Measurements from ENCODE around the gene APOC4.

Gene APOC4

DNA sequence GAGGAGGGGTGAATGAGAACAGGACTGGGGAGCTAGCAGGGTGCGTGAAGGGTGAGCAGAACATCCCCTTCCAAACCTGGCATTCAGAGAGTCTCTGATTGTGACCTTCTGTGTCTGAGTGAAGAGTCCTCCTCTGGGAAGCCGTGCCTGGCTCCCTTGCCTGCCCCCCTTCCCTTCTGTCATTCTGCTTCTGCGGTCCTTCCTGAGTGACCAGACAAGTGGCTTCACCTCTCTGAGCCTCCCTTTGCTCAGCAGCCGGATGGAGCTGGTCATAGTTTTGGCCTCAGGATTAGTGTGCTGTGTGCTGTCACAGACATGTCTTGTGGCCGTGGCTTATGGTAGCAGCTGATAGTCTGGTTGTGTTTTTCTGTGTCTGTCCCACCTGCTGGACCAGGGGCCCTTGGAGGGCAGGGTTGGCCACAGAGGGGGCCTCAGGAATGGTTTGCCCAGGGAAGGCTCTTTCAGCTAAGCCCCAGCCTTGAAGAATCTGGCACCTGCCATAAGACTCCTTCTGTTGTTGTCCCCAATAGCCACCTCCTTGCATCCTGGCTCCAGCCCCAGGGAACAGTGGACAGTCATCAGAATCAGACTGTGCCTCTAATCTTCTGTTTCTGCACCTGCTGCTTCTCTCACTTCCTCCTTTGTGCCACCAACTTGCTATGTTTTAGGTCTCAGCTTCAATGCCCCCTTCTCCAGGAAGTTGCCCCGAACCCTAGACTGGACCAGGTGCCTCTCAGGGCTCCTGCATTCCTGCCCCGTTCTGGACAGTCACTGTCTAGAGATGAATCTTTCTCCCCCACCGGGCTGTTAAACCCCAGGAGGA, 19.1 kb downstream of the APOC4 start:
- Histone ChIP-seq H3K27ac (replicated peaks; ENCODE audit: low read length) (no peak overlapping the region), H3K36me3 (replicated peaks in 1 of 2; ENCODE audit: control insufficient read depth in 2 of 2, insufficient read depth in 2 of 2, low read length in 2 of 2) (peaks cover 16 to 47% of the 10 kb centered on the region in 2 donors)
- WGBS, 2 donors (ENCODE audit: extremely low coverage in 2 of 2, insufficient read length in 2 of 2, insufficient replicate concordance in 1 of 2): no CpG with 5 or more reads among the region's 8 CpGs

DNA sequence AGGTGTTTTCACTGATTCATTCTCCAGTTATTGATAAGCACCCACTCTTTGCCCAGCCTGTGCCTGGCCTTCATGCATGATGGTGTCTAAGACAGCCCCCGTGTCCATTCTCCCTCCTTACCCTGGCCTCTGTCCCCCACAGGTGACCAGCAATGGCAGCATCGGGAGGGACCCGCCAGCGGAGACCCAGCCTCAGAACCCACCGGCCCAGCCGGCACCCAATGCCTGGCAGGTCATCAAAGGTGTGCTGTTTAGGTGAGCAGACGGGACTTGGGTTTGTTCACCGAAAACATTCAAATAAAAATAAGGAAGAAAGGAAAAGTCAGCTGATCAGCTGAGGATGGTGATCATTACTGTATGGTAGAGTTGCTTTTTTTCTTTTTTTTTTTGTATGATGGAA, 19.8 kb downstream of the APOC4 start:
- H4K8ac ChIP-seq (ENCODE audit: low read depth, low read length): no peak overlapping the region
- no peak overlapping the region for H4K91ac ChIP-seq (ENCODE audit: low read depth, low read length, poor library complexity)
- no peak overlapping the region for H3K18ac ChIP-seq (ENCODE audit: low read length)
- no peak overlapping the region for H2BK120ac ChIP-seq (ENCODE audit: low read depth, low read length)
- peaks cover 11% of the 10 kb centered on the region for H3K79me1 ChIP-seq (ENCODE audit: low read depth, low read length)
- peaks cover 0 to 1% of the 10 kb centered on the region in 2 donors for H3K4me1 ChIP-seq (ENCODE audit: control insufficient read depth in 2 of 2, insufficient read depth in 1 of 2, low read depth in 1 of 2, low read length in 2 of 2)
- H3K4me2 ChIP-seq (ENCODE audit: insufficient read depth, low read length, poor library complexity, severe bottlenecking): no peak overlapping the region
- H2BK5ac ChIP-seq (ENCODE audit: low read length): no peak overlapping the region
- no peaks in the 10 kb centered on the region for H3K27me3 ChIP-seq (ENCODE audit: control insufficient read depth in 3 of 3, insufficient read depth in 3 of 3, low read depth in 1 of 3, low read length in 3 of 3)
- H2AFZ ChIP-seq (ENCODE audit: low read length): no peak overlapping the region
- no peak overlapping the region for H2BK12ac ChIP-seq (ENCODE audit: low read length)
- no peak overlapping the region for H2BK15ac ChIP-seq (ENCODE audit: low read length)
- H3K9ac ChIP-seq (ENCODE audit: low read depth, low read length, poor library complexity): no peak overlapping the region
- no peak overlapping the region for H3K4ac ChIP-seq (ENCODE audit: low read length)
- no peak overlapping the region for H2AK5ac ChIP-seq (ENCODE audit: low read depth, low read length)
- DNase-seq (ENCODE audit: low spot score): no peak
- H3K36me3 ChIP-seq (replicated peaks in 1 of 2; ENCODE audit: control insufficient read depth in 2 of 2, insufficient read depth in 2 of 2, low read length in 2 of 2): peaks cover 16 to 53% of the 10 kb centered on the region in 2 donors
- H3K23ac ChIP-seq (ENCODE audit: low read depth, low read length, poor library complexity): no peak overlapping the region
- H3K9me3 ChIP-seq (replicated peaks in 1 of 2; ENCODE audit: control insufficient read depth in 2 of 2, insufficient read depth in 1 of 2, low read depth in 1 of 2, low read length in 2 of 2): no peaks in the 10 kb centered on the region
- no peak overlapping the region for H3K14ac ChIP-seq (ENCODE audit: low read length)
- WGBS, 2 donors (ENCODE audit: extremely low coverage in 2 of 2, insufficient read length in 2 of 2, insufficient replicate concordance in 1 of 2): no CpG with 5 or more reads among the region's 8 CpGs
- no peak overlapping the region for H3K27ac ChIP-seq (replicated peaks; ENCODE audit: low read length)
- no peak overlapping the region for H3K4me3 ChIP-seq (ENCODE audit: low read length in 2 of 2)

More for the DNA sequence above, 19.1 kb downstream of the APOC4 start:
- H2AFZ ChIP-seq (ENCODE audit: low read length): no peak overlapping the region
- no peak for DNase-seq (ENCODE audit: low spot score)
- peak overlapping the region; percentile 55 for H2BK5ac ChIP-seq (ENCODE audit: low read length)
- no peak overlapping the region for H3K4ac ChIP-seq (ENCODE audit: low read length)
- H3K4me1 ChIP-seq (ENCODE audit: control insufficient read depth in 2 of 2, insufficient read depth in 1 of 2, low read depth in 1 of 2, low read length in 2 of 2): peaks cover 3 to 6% of the 10 kb centered on the region in 2 donors
- no peak overlapping the region for H3K23ac ChIP-seq (ENCODE audit: low read depth, low read length, poor library complexity)
- H3K9ac ChIP-seq (ENCODE audit: low read depth, low read length, poor library complexity): no peak overlapping the region
- H2AK5ac ChIP-seq (ENCODE audit: low read depth, low read length): no peak overlapping the region
- H2BK15ac ChIP-seq (ENCODE audit: low read length): no peak overlapping the region
- H4K8ac ChIP-seq (ENCODE audit: low read depth, low read length): no peak overlapping the region
- no peaks in the 10 kb centered on the region for H3K27me3 ChIP-seq (ENCODE audit: control insufficient read depth in 3 of 3, insufficient read depth in 3 of 3, low read depth in 1 of 3, low read length in 3 of 3)
- no peak overlapping the region for H2BK120ac ChIP-seq (ENCODE audit: low read depth, low read length)
- no peak overlapping the region for H4K91ac ChIP-seq (ENCODE audit: low read depth, low read length, poor library complexity)
- no peak overlapping the region for H2BK12ac ChIP-seq (ENCODE audit: low read length)
- no peak overlapping the region for H3K18ac ChIP-seq (ENCODE audit: low read length)
- no peak overlapping the region for H3K4me3 ChIP-seq (ENCODE audit: low read length in 2 of 2)
- no peak overlapping the region for H3K14ac ChIP-seq (ENCODE audit: low read length)
- H3K9me3 ChIP-seq (replicated peaks in 1 of 2; ENCODE audit: control insufficient read depth in 2 of 2, insufficient read depth in 1 of 2, low read depth in 1 of 2, low read length in 2 of 2): no peaks in the 10 kb centered on the region
- H3K79me1 ChIP-seq (ENCODE audit: low read depth, low read length): peaks cover 12% of the 10 kb centered on the region
- H3K4me2 ChIP-seq (ENCODE audit: insufficient read depth, low read length, poor library complexity, severe bottlenecking): no peak overlapping the region

DNA sequence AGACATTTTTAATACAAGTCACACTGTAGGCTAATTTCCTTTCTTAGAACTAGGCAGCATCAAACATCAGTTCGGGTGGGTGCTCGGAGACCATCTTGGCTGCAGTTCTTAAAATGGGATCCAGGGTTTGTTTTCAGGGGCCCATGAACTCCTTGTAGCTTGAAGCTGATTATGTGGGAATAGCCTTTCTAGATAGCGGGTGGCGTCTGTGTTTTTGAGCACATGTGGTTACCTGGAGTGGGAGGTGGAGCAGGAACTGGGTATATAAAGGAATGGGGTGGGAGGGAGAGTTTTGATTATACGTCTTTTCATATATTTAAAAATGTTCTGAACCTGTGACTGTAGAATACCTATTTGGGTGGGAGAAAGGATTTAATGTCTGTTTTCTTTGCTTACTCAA, 26.1 kb downstream of the APOC4 start:
- Histone ChIP-seq H3K14ac (ENCODE audit: low read length) (no peak overlapping the region), H3K27ac (replicated peaks; ENCODE audit: low read length) (no peak overlapping the region), H4K8ac (ENCODE audit: low read depth, low read length) (no peak overlapping the region), H3K4ac (ENCODE audit: low read length) (no peak overlapping the region), H2BK5ac (ENCODE audit: low read length) (no peak overlapping the region), H3K9ac (ENCODE audit: low read depth, low read length, poor library complexity) (no peak overlapping the region), H2AK5ac (ENCODE audit: low read depth, low read length) (no peak overlapping the region), H3K18ac (ENCODE audit: low read length) (no peak overlapping the region), H3K9me3 (replicated peaks in 1 of 2; ENCODE audit: control insufficient read depth in 2 of 2, insufficient read depth in 1 of 2, low read depth in 1 of 2, low read length in 2 of 2) (no peaks in the 10 kb centered on the region), H3K36me3 (replicated peaks in 1 of 2; ENCODE audit: control insufficient read depth in 2 of 2, insufficient read depth in 2 of 2, low read length in 2 of 2) (peaks cover 11 to 51% of the 10 kb centered on the region in 2 donors), H3K79me1 (ENCODE audit: low read depth, low read length) (no peaks in the 10 kb centered on the region), H3K4me2 (ENCODE audit: insufficient read depth, low read length, poor library complexity, severe bottlenecking) (no peak overlapping the region), H3K27me3 (ENCODE audit: control insufficient read depth in 3 of 3, insufficient read depth in 3 of 3, low read depth in 1 of 3, low read length in 3 of 3) (no peaks in the 10 kb centered on the region), H3K4me3 (ENCODE audit: low read length in 2 of 2) (no peak overlapping the region), H4K91ac (ENCODE audit: low read depth, low read length, poor library complexity) (no peak overlapping the region), H2BK12ac (ENCODE audit: low read length) (no peak overlapping the region), H3K4me1 (ENCODE audit: control insufficient read depth in 2 of 2, insufficient read depth in 1 of 2, low read depth in 1 of 2, low read length in 2 of 2) (no peaks in the 10 kb centered on the region), H3K23ac (ENCODE audit: low read depth, low read length, poor library complexity) (no peak overlapping the region), H2BK15ac (ENCODE audit: low read length) (no peak overlapping the region), H2AFZ (ENCODE audit: low read length) (no peak overlapping the region), H2BK120ac (ENCODE audit: low read depth, low read length) (no peak overlapping the region)
- WGBS, 2 donors (ENCODE audit: extremely low coverage in 2 of 2, insufficient read length in 2 of 2, insufficient replicate concordance in 1 of 2): 100% methylated on average over 1 of the region's 5 CpGs; no CpG with 5 or more reads in 1 of the 2 donors
- no peak for DNase-seq (ENCODE audit: low spot score)

DNA sequence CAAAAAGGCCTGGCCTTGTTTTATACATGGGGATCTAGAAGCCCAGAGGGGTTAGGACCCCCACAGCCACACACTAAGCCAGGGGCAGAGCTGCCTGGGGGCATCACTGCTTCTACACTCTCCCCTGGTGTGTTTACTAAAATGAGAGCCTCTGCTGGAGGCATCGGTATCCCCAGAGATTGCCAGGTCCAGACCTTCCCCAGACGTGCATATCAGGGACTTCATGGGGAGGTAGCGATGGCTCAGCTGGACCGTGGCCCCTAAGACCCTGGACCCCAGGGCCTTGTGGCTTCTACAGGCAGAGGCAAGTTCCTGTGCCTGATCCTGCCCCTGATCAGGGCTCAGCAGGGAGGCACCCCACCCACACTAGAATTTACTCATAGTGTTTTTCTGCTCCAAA, 26.6 kb downstream of the APOC4 start:
- no peak overlapping the region for H3K9ac ChIP-seq (ENCODE audit: low read depth, low read length, poor library complexity)
- no peaks in the 10 kb centered on the region for H3K9me3 ChIP-seq (replicated peaks in 1 of 2; ENCODE audit: control insufficient read depth in 2 of 2, insufficient read depth in 1 of 2, low read depth in 1 of 2, low read length in 2 of 2)
- no CpG with 5 or more reads among the region's 4 CpGs for WGBS, 2 donors (ENCODE audit: extremely low coverage in 2 of 2, insufficient read length in 2 of 2, insufficient replicate concordance in 1 of 2)
- H2BK12ac ChIP-seq (ENCODE audit: low read length): no peak overlapping the region
- no peaks in the 10 kb centered on the region for H3K27me3 ChIP-seq (ENCODE audit: control insufficient read depth in 3 of 3, insufficient read depth in 3 of 3, low read depth in 1 of 3, low read length in 3 of 3)
- H3K4me3 ChIP-seq (ENCODE audit: low read length in 2 of 2): no peak overlapping the region
- H3K79me1 ChIP-seq (ENCODE audit: low read depth, low read length): no peaks in the 10 kb centered on the region
- H3K4me1 ChIP-seq (ENCODE audit: control insufficient read depth in 2 of 2, insufficient read depth in 1 of 2, low read depth in 1 of 2, low read length in 2 of 2): no peaks in the 10 kb centered on the region
- no peak overlapping the region for H2BK5ac ChIP-seq (ENCODE audit: low read length)
- H3K4me2 ChIP-seq (ENCODE audit: insufficient read depth, low read length, poor library complexity, severe bottlenecking): no peak overlapping the region
- no peak overlapping the region for H3K18ac ChIP-seq (ENCODE audit: low read length)
- H2BK120ac ChIP-seq (ENCODE audit: low read depth, low read length): no peak overlapping the region
- H2BK15ac ChIP-seq (ENCODE audit: low read length): no peak overlapping the region
- no peak overlapping the region for H3K14ac ChIP-seq (ENCODE audit: low read length)
- no peak overlapping the region for H4K8ac ChIP-seq (ENCODE audit: low read depth, low read length)
- H4K91ac ChIP-seq (ENCODE audit: low read depth, low read length, poor library complexity): no peak overlapping the region
- peaks cover 13 to 56% of the 10 kb centered on the region in 2 donors for H3K36me3 ChIP-seq (replicated peaks in 1 of 2; ENCODE audit: control insufficient read depth in 2 of 2, insufficient read depth in 2 of 2, low read length in 2 of 2)
- no peak for DNase-seq (ENCODE audit: low spot score)
- no peak overlapping the region for H3K4ac ChIP-seq (ENCODE audit: low read length)
- no peak overlapping the region for H3K23ac ChIP-seq (ENCODE audit: low read depth, low read length, poor library complexity)
- H2AFZ ChIP-seq (ENCODE audit: low read length): no peak overlapping the region
- H2AK5ac ChIP-seq (ENCODE audit: low read depth, low read length): no peak overlapping the region
- H3K27ac ChIP-seq (replicated peaks; ENCODE audit: low read length): no peak overlapping the region

Data from neuronal stem cell (in vitro differentiated cells).